Lung microvascular endothelial cell (primary cell): ENCODE data around the gene CDH13. TPM values are rescaled to one million over a fixed set of nuclear protein-coding genes. Genes with fewer than 3 reads are reported as not detected.

Experiments used
- DNase-seq, 2 donors: peaks; one replicate each; pipeline versions ENCODE4 v3.0.0 to v3.0.0-alpha.2; 2010; ENCODE audit warnings: low read depth in 2 of 2
- total RNA-seq: library from RNA; depleted of rRNA; stranded (reverse); fragments of >200 nt; gene quantifications from 2 replicates; pipeline ENCODE4 v1.2.1, GENCODE V29; 2014

CDH13 gene
- total RNA-seq, 1 donor from 2014 or later: 14.5 TPM

DNA sequence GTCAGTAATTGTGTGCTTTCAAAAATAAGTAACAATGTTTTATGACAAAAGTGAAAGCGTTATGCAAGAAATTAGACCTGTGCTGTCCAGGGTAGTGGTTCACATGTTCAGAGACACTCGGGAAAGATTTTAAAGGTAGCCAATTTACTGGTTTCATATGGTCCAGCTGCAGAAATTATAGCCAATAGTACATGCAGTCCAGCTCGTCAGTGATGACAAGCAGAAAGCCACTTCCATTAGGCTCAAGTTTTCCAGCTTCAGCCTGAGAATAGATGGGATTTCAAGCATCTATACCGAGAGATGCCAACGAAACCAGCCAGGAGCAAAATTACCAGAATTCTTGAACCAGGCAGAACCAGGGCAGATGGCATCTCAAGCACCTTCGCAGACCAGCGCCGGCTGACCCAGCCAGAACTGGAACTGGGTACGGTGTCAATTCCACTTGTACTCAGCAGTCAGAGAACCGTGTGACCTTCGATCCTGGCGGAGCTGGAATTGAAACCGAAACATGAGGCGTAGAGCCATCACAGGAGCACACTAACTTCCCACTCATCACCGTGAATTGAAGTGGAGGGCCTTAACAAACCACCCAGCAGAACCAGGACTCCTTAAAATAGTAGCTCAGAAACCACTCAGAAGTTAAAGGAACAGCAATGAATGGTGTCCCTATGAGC is 973.2 kb downstream of the CDH13 start:
- no peak for DNase-seq

GRCh38 chr16:83602761-83603722 is 976.3 kb downstream of the CDH13 start:
- DNase-seq: peak; percentile 11 to 66

DNA sequence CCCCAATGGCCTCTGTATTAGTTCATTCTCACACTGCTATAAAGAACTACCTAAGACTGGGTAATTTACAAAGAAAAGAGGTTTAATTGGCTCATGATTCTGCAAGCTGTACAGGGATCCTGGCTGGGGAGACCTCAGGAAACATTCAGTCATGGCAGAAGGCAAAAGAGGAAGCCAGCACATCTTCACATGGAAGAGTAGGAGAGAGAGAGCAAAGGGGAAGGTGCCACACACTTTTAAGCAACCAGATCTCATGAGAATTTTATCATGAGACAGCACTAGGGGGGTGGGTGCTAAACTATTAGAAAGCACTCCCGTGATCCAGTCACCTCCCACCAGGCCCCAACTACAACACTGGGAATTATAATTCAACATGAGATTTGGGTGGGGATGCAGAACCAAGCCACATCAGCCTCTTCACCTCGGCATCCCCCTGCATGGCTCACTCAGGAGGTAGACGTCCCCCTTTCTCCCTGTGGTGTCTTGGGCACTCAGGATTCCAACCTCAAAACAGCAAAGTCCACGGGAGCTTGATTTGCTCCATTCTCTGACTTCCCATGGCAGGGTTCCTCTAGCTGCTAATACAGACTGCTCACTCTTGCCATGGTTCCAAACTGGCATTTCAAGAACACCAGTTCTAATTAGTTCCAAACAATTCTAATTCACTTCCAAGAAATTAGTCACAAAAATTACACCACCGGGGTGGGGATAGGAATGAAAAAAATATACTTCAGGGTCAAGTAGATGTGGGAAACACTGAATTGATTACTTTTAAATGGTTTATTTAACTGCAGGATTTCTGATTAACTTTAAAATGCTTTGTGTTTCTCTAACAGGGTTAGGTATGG is 977.2 kb downstream of the CDH13 start:
- no peak for DNase-seq

DNA sequence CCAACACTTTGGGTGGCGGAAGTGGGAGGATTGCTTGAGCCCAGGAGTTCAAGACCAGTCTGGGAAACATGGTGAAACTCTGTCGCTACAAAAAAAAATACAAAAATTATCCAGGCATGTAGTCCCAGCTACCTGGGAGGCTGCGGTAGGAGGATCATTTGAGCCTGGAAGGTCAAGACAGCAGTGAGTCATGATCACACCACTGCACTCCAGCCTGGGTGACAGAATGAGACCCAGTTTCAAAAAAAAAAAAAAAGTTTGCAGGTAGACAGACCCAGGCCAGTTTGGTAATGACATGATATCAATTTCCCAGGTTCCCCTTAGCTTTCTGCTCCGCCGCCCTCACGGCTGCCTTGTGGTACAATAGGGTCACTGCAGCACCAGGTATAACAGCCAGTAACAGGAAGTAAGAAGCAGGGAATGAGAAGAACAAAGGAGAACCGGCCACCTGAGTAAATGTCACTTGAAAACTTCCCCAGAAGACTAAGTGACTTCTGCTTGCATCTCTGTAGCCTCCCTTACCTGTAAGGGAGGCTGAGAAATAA is 979.8 kb downstream of the CDH13 start:
- no peak for DNase-seq

DNA sequence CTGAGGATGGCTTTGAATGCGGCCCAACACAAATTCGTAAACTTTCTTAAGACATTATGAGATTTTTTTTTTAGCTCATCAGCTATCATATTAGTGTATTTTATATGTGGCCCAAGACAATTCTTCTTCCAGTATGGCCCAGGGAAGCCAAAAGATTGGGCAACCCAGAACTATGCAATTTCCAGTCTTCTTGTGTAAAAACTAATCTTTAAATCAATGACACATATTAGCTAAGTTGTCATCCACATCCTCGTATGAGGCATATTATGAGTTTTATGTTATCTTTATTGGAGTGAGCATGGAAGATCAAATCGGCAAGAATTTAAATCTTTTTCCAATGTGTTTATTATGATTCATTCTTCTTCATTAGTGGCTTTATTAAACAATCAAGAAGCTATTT is 982.4 kb downstream of the CDH13 start:
- no peak for DNase-seq

GRCh38 chr16:83615141-83615952 is 988.6 kb downstream of the CDH13 start:
- DNase-seq: peak; percentile 28 to 31

- no peak for DNase-seq
Measured at GRCh38 chr16:83615953-83616350, 989.2 kb downstream of the CDH13 start.

DNA sequence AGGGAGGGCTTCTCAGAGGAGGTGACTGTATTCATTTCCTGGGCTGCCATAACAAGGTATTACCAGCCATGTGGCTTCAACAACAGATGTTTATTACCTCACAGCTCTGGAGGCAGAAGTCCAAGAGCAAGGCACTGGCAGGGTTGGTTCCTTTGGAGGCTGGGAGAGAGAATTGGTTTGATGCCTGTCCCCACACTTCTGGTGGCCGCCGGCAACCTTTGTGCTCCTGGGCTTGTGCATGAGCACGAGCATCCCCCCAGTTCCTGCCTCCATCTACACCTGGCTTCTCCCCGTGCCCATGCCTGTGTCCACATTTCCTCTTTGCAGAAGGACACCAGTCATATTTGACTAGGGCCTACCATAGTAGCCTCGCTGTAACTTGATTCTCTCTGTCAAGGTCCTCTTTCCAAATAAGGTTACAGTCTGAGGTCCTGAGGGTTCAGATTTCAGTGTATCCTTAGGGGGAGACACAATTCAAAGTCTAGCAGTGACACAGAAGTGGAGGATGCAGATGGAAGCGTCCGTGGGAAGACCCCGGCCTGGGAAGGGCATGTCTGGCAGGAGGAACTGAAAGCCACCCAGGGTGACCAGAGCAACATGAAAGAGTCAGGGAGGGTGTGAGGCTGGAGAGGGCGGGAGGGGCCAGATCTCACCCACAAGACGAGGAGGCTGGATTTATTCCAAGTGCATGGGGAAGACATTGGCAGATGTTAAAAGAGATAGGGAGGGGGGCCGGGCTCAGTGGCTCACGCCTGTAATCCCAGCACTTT is 992.8 kb downstream of the CDH13 start:
- no peak for DNase-seq

- no peak for DNase-seq
Measured at GRCh38 chr16:83622010-83622409, 995.2 kb downstream of the CDH13 start.

DNA sequence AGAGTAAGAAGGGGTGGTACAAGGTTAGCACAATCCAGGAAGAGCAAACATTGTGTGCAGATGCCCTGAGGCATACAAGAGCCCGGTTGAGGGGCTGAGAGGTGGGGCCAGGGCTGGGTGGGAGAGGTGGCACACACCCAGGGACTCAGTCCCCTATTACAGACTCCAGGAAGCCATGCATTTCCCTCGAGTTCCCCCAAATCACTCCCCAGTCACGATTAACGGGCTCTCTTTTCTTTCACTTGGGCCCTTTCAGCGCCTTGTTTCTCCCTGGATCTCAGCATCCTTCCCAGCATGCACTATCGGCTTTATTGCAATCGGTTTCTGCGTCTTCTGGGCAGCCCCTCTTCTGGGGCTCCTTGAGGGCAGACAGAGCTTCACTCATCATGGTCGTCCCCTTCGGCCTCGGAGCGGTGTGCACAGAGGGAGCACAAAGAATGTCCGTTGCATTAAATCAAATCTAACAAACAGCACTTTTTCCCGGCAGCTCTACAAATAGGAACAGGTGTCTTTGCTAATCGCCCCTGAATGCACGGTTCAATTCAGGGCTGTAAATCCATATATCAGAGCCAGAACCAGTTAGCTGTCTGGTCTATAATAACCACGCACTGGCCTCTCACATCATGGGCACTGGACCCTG is 996.4 kb downstream of the CDH13 start:
- DNase-seq: no peak

DNA sequence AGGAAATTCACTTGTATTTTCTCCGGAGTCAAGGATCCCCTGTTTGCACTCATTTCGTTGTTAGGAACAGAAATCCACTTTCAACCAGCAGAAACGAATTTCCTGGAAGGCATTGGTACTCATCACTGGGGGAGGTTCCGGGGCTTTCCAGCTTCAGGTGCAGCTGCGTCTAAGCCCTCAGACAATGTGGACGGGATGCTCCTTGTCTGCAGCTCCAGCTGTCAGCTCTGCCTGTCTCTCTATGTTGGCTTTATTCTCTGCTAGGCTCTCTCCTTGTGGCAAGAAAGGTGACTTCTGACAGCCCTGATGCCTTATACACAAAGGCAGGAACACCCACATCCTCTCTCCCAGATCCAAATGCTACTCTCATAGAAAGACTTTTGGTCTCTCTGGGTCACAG is 997.1 kb downstream of the CDH13 start:
- DNase-seq: no peak

- DNase-seq: no peak
Measured at GRCh38 chr16:83624429-83625120, 997.8 kb downstream of the CDH13 start.

GRCh38 chr16:83626204-83626603 is 999.4 kb downstream of the CDH13 start:
- no peak for DNase-seq

DNA sequence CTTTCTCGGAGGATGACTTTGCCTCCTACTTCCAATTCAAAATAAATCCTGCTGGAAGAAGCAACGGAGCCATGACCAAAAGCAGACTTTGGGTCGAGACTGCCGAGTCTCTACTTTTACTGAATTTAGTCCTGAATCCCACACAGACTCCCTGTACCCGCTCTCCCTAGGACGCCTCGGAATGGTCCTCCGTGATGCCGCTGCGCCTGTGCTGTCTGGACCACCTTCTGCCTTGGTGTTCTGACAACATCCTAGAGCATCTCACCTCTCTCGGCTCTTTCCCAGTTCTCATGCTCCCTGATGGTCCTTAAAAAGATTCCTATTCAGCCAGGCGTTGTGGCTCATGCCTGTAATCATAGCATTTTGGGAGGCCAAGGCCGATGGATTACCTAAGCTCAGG is 999.9 kb downstream of the CDH13 start:
- no peak for DNase-seq

DNA sequence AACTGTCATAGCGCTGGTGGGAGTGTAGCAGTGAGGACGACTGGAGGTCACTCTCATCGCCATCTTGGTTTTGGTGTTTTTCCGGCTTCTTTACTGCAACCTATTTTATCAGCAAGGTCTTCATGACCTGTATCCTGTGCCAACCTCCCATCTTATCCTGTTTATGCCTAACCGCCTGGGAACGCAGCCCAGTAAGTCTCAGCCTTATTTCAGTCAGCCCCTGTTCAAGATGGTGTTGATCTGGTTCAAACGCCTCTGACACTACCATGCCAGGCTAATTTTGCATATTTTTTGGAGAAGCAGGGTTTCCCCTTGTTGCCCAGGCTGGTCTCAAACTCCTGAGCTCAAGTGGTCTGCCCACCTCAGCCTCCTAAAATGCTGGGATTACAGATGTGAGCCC is 1001.2 kb downstream of the CDH13 start:
- no peak for DNase-seq

GRCh38 chr16:83629426-83629825 is 1002.7 kb downstream of the CDH13 start:
- no peak for DNase-seq

- no peak for DNase-seq
Measured at GRCh38 chr16:83629836-83630235, 1003.1 kb downstream of the CDH13 start.

DNA sequence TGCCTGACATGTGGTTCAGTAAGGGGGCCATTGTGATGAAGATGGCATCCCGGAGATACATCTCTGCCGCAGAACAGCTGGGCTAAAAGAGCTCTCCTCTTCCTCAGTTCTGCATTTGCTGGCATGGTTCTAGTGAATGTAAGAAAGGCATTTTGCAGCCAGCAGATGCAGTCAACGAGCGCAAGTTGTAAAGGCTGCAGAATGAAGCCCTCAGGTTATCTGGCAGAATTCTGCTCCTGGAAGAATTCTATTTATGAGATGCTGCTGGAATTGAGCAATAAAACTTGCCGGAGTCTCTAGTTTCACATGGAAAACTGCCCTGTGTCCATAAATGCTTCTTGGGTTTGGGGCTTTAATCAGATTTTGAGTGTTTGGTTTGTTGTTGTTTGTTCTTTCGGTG is 1004.2 kb downstream of the CDH13 start:
- DNase-seq: no peak

GRCh38 chr16:83633286-83633685 is 1006.5 kb downstream of the CDH13 start:
- DNase-seq: no peak
